OCI-LY1 (cell line): Measurements from ENCODE around the gene PAPSS2.

Source experiments
- EZH2 ChIP-seq: fragments of 200-600 bp; sonication (generic), shearing (Covaris generic); IDR thresholded peaks from 2 replicates; pipeline ENCODE4 v1.8.0; 2017; ENCODE audit warnings: borderline replicate concordance, mixed run types, mild to moderate bottlenecking, antibody characterized with exemption, low read length, moderate library complexity, mixed read lengths
- TF ChIP-seq, protein P1 (sequence below): fragments of 200-600 bp; sonication (generic), shearing (Covaris generic); IDR thresholded peaks from 2 replicates; pipeline ENCODE4 v1.5.1; 2017; ENCODE audit warnings: mild to moderate bottlenecking, antibody characterized with exemption, low read length, moderate library complexity, mixed read lengths

DNA sequence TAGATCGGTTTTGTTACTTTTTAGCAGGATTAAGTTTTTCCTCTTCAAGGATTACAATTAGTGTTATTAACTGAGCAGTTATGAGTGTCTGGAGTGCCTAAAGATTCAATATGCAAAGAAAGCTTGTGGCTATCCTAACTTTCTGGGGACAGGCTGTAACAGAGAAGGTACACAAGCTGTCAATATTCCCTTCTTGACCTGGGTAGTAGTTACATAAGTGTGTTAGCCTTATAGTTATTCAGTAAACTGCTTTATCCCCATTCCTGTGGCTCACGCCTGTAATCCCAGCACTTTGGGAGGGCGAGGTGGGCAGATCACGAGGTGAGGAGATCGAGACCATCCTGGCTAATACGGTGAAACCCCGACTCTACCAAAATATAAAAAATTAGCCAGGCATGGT is 126.7 kb downstream of the PAPSS2 start:
- TF ChIP-seq, protein P1, sequence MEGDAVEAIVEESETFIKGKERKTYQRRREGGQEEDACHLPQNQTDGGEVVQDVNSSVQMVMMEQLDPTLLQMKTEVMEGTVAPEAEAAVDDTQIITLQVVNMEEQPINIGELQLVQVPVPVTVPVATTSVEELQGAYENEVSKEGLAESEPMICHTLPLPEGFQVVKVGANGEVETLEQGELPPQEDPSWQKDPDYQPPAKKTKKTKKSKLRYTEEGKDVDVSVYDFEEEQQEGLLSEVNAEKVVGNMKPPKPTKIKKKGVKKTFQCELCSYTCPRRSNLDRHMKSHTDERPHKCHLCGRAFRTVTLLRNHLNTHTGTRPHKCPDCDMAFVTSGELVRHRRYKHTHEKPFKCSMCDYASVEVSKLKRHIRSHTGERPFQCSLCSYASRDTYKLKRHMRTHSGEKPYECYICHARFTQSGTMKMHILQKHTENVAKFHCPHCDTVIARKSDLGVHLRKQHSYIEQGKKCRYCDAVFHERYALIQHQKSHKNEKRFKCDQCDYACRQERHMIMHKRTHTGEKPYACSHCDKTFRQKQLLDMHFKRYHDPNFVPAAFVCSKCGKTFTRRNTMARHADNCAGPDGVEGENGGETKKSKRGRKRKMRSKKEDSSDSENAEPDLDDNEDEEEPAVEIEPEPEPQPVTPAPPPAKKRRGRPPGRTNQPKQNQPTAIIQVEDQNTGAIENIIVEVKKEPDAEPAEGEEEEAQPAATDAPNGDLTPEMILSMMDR: no peak
- TF ChIP-seq EZH2: no peak
